SK-N-SH (cell line): ENCODE data around the gene NEUROG1. TPM values are rescaled to one million over a fixed set of nuclear protein-coding genes. Genes with fewer than 3 reads are reported as not detected.

ENCODE experiments used
- CTCF ChIA-PET: fragments of 300-600, 350-600 bp; formaldehyde crosslinking; extraction: SDS; loops from one replicate; lab custom pipeline; 2021; lab: Yijun Ruan, JAX
- POLR2A ChIA-PET: fragments of 350-600 bp; sonication (Branson Sonifier 250); formaldehyde crosslinking; extraction: SDS; loops from one replicate; lab custom pipeline; 2020; ENCODE audit warnings: antibody characterized with exemption, inconsistent platforms; lab: Yijun Ruan, JAX
- DNase-seq: peaks from one replicate; pipeline ENCODE4 v3.0.0; 2012
- H2AFZ ChIP-seq: fragments of 200-600 bp; sonication (generic); 2 replicates; pipeline ENCODE4 v1.8.1; 2016; ENCODE audit warnings: antibody characterized with exemption, mild to moderate bottlenecking, low read depth
- H3F3A ChIP-seq: fragments of 200-600 bp; sonication (generic); replicated peaks from 2 replicates; pipeline ENCODE3; 2016; ENCODE audit warnings: antibody characterized with exemption, mild to moderate bottlenecking; ENCODE audit not compliant: insufficient read depth
- H3K27ac ChIP-seq, 2 experiments: fragments of 200-500 bp in 1 of 2; fragments of 200-600 bp in 1 of 2; sonication (Bioruptor generic) in 1 of 2; sonication (generic), shearing (Covaris generic) in 1 of 2; 2 replicates each; pipeline versions ENCODE4 v1.5.1 to v1.6.1; 2014 to 2016; ENCODE audit warnings: low read depth in 2 of 2, inconsistent platforms in 1 of 2, low read length in 1 of 2, mild to moderate bottlenecking in 1 of 2, mixed read lengths in 1 of 2
- H3K27me3 ChIP-seq: fragments of 200-600 bp; sonication (generic), shearing (Covaris generic); 2 replicates; pipeline ENCODE4 v1.6.1; 2016; ENCODE audit warnings: mixed run types; ENCODE audit not compliant: insufficient read depth
- H3K36me3 ChIP-seq, 2 experiments: fragments of 200-500 bp in 1 of 2; fragments of 200-600 bp in 1 of 2; sonication (Bioruptor generic) in 1 of 2; sonication (generic) in 1 of 2; replicated peaks in 1 of 2; 2 replicates each; pipeline versions ENCODE3 to v1.5.1; 2014 to 2016; ENCODE audit warnings: low read length in 1 of 2, mild to moderate bottlenecking in 1 of 2; ENCODE audit not compliant: insufficient read depth in 2 of 2, control insufficient read depth in 1 of 2
- H3K4me1 ChIP-seq, 2 experiments: fragments of 200-500 bp in 1 of 2; fragments of 200-600 bp in 1 of 2; sonication (Bioruptor generic) in 1 of 2; sonication (generic), shearing (Covaris generic) in 1 of 2; 2 replicates each; pipeline versions ENCODE4 v1.5.1 to v1.6.1; 2014 to 2016; ENCODE audit warnings: low read depth in 1 of 2, low read length in 1 of 2, mixed run types in 1 of 2; ENCODE audit not compliant: insufficient read depth in 2 of 2, control insufficient read depth in 1 of 2
- H3K4me2 ChIP-seq: fragments of 200-600 bp; sonication (generic), shearing (Covaris generic); 2 replicates; pipeline ENCODE4 v1.6.1; 2017; ENCODE audit warnings: mixed run types
- H3K4me3 ChIP-seq, 2 experiments: fragments of 200-500 bp in 1 of 2; fragments of 200-600 bp in 1 of 2; sonication (Bioruptor generic) in 1 of 2; sonication (generic), shearing (Covaris generic) in 1 of 2; 2 replicates each; pipeline versions ENCODE4 v1.5.1 to v1.8.1; 2014 to 2016; ENCODE audit warnings: low read depth in 2 of 2, inconsistent platforms in 1 of 2, low read length in 1 of 2, mild to moderate bottlenecking in 1 of 2, mixed read lengths in 1 of 2, moderate library complexity in 1 of 2
- H3K79me2 ChIP-seq: fragments of 200-600 bp; sonication (generic); 2 replicates; pipeline ENCODE4 v1.8.1; 2017; ENCODE audit warnings: mild to moderate bottlenecking; ENCODE audit not compliant: insufficient read depth
- H3K9ac ChIP-seq: fragments of 200-600 bp; sonication (generic); 2 replicates; pipeline ENCODE4 v1.6.1; 2017; ENCODE audit warnings: mixed run types
- H3K9me2 ChIP-seq: fragments of 200-600 bp; sonication (generic); 2 replicates; pipeline ENCODE4 v1.6.1; 2017; ENCODE audit warnings: mixed run types
- H3K9me3 ChIP-seq: fragments of 200-600 bp; sonication (generic); 2 replicates; pipeline ENCODE4 v1.6.1; 2017; ENCODE audit warnings: mixed run types, mild to moderate bottlenecking, moderate library complexity
- H4K20me1 ChIP-seq: fragments of 200-600 bp; sonication (generic); 2 replicates; pipeline ENCODE4 v1.6.1; 2017; ENCODE audit warnings: mild to moderate bottlenecking, mixed run types; ENCODE audit not compliant: insufficient read depth
- EP300 ChIP-seq, 2 experiments: IDR thresholded peaks; 2 replicates each; pipeline versions ENCODE4 v1.4.0 to v1.6.1; 2012; ENCODE audit warnings: borderline replicate concordance in 1 of 2, low read depth in 1 of 2, low read length in 1 of 2
- FOSL2 ChIP-seq: IDR thresholded peaks from 2 replicates; pipeline ENCODE4 v1.4.0; 2012; ENCODE audit warnings: low read depth, mild to moderate bottlenecking, moderate library complexity, borderline replicate concordance
- FOXJ3 ChIP-seq: sonication (generic); formaldehyde crosslinking; IDR thresholded peaks from 2 replicates; pipeline ENCODE4 v1.5.1; 2020; ENCODE audit warnings: mild to moderate bottlenecking, missing genetic modification reagents
- JUND ChIP-seq: IDR thresholded peaks from 2 replicates; pipeline ENCODE4 v1.4.0; 2012
- MEF2A ChIP-seq: IDR thresholded peaks from 2 replicates; pipeline ENCODE4 v1.4.0; 2012; ENCODE audit warnings: low read depth, borderline replicate concordance
- POLR2AphosphoS5 ChIP-seq: IDR thresholded peaks from 2 replicates; pipeline ENCODE4 v1.6.1; 2012; ENCODE audit warnings: low read depth, low read length
- RAD21 ChIP-seq: IDR thresholded peaks from 2 replicates; pipeline ENCODE4 v1.6.1; 2012; ENCODE audit warnings: mild to moderate bottlenecking, low read length
- RCOR1 ChIP-seq: fragments of 150-350 bp; IDR thresholded peaks from 2 replicates; pipeline ENCODE4 v1.6.1; 2017; ENCODE audit warnings: antibody characterized with exemption, low read length
- SMC3 ChIP-seq: IDR thresholded peaks from 2 replicates; pipeline ENCODE4 v1.6.1; 2012; ENCODE audit warnings: low read depth, low read length, improper control_type of control experiment
- WGBS: methylation state at CpG from one replicate; pipeline ENCODE4 v1.1.6; 2017; ENCODE audit warnings: low lambda C conversion rate; 5-methylcytosine and 5-hydroxymethylcytosine counted together
- polyA plus RNA-seq, 3 experiments: library from polyadenylated mRNA; depleted of rRNA; stranded (reverse); fragments of >200 nt; gene quantifications; 2 replicates each; pipeline ENCODE4 v1.2.3, GENCODE V29; 2012
- TF ChIP-seq, protein P1 (sequence below): fragments of 200-600 bp; sonication (generic); IDR thresholded peaks from 2 replicates; pipeline ENCODE4 v1.6.1; 2017; ENCODE audit warnings: antibody characterized with exemption, mild to moderate bottlenecking, moderate library complexity
- TF ChIP-seq, protein P2 (sequence below): IDR thresholded peaks from 2 replicates; pipeline ENCODE4 v1.6.1; 2012; ENCODE audit warnings: mild to moderate bottlenecking, low read depth, low read length, moderate library complexity

The NEUROG1 gene
- polyA plus RNA-seq, 1 of the 3 experiments (the other 2 are of a cell fraction): not detected

DNA sequence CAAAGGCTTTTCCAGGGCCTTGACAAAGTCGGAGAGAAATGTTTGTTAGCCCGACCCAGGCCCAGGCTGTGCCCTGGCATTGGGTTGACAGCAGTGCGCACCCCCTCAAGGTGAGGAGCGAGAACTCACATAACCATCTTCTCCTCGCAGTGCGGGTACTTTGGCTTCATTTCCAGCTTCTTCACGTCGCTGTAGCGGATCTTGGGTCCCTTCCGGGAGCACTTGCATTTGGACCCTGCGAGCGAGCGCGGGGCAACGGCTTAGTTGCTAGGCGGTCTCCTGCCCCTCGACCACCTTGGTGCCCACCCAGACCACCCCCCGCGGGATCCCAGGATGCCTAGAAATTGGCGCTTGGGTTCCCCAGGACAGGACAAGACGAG, 42.5 kb upstream of the NEUROG1 start (continued):
- TF ChIP-seq MEF2A (no peak), JUND (no peak), SMC3 (no peak), EP300 (IDR thresholded peaks at IDR 0.05; ENCODE audit: borderline replicate concordance in 1 of 2, low read depth in 1 of 2, low read length in 1 of 2) (no peak), POLR2AphosphoS5 (no peak), FOXJ3 (CRISPR knock-in tag) (no peak)
- TF ChIP-seq, all 33 proteins: peak for 0

DNA sequence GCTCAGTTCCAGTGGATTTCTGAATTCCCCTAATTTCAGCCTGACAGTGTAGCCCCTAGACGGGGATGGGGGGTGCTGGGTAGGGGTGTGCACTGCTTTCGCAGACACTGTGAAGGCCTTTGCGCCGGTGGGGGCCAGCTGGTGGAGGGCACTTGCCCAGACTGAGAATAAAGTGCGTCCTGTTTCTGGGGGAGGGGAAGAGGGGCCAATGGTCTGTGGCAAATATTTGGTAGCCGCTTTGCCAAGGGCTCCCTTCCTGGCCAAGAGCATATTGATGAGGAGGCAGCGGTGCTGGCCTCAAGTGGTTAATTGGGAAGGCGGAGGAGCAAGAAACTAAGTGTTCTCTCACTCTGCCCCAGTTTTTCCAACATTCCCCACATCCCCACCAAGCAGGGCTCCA, 41.7 kb upstream of the NEUROG1 start:
- H3K9me3 ChIP-seq: no peaks in the 10 kb centered on the region
- no peak overlapping the region for H3K4me3 ChIP-seq
- WGBS: 50% methylated on average over 8 of the region's 8 CpGs
- H4K20me1 ChIP-seq: no peaks in the 10 kb centered on the region
- POLR2A ChIA-PET: no interaction called here
- no peak overlapping the region for H3K27ac ChIP-seq
- H3K4me1 ChIP-seq: no peaks in the 10 kb centered on the region
- TF ChIP-seq, protein P1, sequence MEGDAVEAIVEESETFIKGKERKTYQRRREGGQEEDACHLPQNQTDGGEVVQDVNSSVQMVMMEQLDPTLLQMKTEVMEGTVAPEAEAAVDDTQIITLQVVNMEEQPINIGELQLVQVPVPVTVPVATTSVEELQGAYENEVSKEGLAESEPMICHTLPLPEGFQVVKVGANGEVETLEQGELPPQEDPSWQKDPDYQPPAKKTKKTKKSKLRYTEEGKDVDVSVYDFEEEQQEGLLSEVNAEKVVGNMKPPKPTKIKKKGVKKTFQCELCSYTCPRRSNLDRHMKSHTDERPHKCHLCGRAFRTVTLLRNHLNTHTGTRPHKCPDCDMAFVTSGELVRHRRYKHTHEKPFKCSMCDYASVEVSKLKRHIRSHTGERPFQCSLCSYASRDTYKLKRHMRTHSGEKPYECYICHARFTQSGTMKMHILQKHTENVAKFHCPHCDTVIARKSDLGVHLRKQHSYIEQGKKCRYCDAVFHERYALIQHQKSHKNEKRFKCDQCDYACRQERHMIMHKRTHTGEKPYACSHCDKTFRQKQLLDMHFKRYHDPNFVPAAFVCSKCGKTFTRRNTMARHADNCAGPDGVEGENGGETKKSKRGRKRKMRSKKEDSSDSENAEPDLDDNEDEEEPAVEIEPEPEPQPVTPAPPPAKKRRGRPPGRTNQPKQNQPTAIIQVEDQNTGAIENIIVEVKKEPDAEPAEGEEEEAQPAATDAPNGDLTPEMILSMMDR: no peak
- TF ChIP-seq SMC3 (no peak), FOSL2 (no peak), RCOR1 (no peak), RAD21 (no peak)
- TF ChIP-seq, protein P2, sequence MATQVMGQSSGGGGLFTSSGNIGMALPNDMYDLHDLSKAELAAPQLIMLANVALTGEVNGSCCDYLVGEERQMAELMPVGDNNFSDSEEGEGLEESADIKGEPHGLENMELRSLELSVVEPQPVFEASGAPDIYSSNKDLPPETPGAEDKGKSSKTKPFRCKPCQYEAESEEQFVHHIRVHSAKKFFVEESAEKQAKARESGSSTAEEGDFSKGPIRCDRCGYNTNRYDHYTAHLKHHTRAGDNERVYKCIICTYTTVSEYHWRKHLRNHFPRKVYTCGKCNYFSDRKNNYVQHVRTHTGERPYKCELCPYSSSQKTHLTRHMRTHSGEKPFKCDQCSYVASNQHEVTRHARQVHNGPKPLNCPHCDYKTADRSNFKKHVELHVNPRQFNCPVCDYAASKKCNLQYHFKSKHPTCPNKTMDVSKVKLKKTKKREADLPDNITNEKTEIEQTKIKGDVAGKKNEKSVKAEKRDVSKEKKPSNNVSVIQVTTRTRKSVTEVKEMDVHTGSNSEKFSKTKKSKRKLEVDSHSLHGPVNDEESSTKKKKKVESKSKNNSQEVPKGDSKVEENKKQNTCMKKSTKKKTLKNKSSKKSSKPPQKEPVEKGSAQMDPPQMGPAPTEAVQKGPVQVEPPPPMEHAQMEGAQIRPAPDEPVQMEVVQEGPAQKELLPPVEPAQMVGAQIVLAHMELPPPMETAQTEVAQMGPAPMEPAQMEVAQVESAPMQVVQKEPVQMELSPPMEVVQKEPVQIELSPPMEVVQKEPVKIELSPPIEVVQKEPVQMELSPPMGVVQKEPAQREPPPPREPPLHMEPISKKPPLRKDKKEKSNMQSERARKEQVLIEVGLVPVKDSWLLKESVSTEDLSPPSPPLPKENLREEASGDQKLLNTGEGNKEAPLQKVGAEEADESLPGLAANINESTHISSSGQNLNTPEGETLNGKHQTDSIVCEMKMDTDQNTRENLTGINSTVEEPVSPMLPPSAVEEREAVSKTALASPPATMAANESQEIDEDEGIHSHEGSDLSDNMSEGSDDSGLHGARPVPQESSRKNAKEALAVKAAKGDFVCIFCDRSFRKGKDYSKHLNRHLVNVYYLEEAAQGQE: no peak
- TF ChIP-seq, all 33 proteins: peak for 0
- Histone ChIP-seq H3K9ac (no peak overlapping the region), H3K9me2 (no peaks in the 10 kb centered on the region), H3K79me2 (no peaks in the 10 kb centered on the region), H3K4me2 (no peak overlapping the region), H3F3A (no peaks in the 10 kb centered on the region), H3K36me3 (no peaks in the 10 kb centered on the region), H2AFZ (no peak overlapping the region), H3K27me3 (peaks cover 43% of the 10 kb centered on the region)
- DNase-seq: no peak
- CTCF ChIA-PET: interaction anchor here (1.3 to 25.1 kb wide), 4 partner anchors 11 to 253 kb away, joined by 5 to 409 read pairs (median 10); no protein-coding TSS in a partner anchor
